GM19328 (cell line): Measurements from ENCODE around the gene IGFLR1.
A peak's percentile ranks its signal among the peaks of the same experiment; 100 is the strongest.
"Not testable (repeated sequence)": the region's sequence is repeated elsewhere in the genome, so short reads cannot be mapped to it uniquely, and the experiment has no call there.

Source experiments
- ATAC-seq: cut with Tn5 transposase; IDR thresholded peaks from one replicate; pipeline ENCODE4 v1.9.1; 2021; ENCODE audit warnings: mild to moderate bottlenecking, moderate library complexity; ENCODE audit not compliant: unreplicated experiment

The IGFLR1 gene

DNA sequence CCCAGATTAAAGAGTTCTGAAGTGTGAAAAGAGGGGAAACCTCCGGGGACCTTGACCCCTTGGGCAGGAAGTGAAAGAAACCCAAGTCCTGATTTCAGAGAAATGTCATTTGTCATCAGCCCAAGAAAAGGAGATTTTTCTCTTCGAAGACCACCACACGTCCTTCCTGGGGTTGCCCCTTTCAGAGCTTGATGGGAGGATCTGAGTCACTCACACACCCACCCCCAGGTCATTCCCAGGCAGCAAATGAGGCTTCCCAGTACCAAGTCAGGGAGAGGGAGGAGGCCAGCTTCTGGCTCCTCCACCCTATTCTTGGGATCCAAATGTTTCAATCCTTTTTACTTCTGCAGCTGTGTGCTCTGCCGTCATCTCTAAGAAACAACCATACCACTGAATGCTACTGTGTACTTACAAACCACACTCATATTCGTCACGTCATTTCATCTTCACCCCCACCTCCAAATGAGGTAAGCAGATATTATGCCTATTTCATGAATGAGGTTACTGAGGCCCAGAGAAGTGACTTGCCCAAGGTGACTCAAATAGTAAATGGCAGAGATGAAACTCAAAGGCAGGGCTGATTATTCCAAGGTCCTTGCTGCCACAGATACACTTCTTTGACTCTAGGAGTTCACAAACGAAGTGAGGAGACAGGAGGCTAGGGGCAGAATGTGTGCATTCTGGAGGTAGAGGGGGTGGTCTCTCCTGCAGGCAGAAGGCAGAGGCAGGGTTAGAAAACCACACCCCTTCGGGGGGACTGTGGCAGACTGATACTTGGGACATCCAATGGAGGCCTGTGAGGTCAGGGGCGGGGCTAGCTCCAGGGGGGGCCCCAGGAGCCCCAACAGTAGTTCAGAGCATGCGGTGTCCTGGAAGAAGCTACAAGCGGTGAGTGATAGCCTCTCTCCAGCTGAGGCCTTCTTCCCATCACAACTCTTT, 29.4 kb downstream of the IGFLR1 start:
- ATAC-seq = no peak

DNA sequence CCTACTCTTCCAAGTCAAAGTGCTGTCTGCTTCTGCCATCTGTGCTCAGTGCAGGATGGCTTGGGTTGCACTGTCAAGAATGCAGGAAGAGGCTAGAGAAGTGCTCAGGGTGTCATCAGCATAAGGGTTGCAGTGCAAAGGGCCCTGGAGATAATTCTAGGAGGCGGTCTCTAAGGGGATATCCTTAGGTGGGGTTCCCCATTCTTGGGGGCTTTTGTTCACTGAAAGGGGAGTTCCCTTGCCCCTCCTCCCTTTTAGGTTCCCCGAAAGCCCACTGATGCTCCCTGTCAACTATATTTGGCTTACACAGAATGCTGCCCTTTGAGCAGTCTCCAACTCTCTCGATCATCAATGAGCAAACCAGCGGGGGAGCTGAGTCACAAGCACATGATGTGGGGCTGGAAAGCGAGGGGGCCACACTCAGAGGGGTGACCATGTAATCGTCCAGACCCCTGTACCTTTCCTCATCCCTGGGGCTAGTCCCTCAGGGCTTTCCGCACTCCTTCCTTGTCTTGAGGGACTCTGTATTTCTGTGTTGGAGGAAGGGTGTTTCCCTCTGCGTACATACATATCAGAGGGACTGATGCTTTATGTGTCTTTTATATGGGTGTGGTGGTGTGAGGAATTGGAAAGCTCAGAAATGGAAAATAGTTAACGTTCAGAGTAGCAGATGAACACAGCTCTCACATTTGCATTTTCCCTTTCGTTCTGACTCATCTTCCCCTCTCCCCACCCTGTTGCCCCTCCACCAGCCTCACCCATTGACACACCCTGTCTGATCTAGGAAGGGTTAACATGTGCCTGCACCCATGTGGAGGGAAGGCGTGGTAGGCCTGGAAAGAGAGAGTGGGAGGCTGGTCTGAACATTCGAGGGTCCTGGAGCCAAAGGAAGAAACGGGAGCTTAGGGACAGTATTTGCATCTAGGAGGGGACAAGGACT, 31.2 kb downstream of the IGFLR1 start:
- ATAC-seq = no peak

DNA sequence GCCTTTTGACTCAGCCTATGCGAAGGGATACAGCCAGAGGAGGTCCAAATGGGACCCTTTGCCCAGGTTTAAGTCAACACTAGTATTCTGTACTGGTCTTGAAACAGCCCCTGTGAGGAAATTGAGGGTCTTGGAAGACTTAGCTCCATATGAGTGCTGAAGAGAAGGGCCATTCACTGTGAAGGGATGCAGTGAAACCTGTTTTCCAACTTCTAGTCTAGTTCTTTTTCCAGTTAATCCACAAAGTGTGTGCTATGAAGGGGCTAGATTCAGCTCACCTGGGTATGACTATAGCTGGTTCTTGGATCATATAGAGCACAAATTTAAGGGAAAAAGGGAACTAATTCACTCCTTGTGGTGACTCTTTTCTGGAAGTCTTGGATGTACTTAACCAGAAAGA, 33.9 kb downstream of the IGFLR1 start:
- no peak for ATAC-seq

DNA sequence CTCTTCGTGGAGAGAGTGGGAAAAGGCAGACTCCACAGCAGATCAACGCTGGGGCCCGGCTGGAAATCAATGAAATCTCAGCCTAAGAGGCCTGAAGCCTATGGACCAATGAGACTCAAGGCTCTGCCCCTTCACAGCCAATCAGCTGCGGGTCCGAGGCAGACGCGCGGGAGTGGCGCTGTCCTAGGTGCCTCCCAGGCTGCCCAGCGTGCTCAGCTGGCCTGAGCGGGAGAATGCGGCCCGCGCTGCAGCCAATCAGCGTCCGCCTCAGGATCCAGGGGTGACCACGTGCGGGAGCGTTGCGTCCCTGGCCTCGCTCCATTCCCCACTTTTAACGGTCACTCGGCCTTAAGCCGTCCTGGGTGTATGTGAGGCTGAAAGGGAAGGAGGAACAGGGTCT, 38.0 kb downstream of the IGFLR1 start, which contains the start of gene ZBTB32:
Gene ZBTB32 (plus strand): TSS at position 341 of the 400 bp plus-strand sequence. CDS start 10,069 bp downstream, outside the sequence.
- no peak for ATAC-seq

DNA sequence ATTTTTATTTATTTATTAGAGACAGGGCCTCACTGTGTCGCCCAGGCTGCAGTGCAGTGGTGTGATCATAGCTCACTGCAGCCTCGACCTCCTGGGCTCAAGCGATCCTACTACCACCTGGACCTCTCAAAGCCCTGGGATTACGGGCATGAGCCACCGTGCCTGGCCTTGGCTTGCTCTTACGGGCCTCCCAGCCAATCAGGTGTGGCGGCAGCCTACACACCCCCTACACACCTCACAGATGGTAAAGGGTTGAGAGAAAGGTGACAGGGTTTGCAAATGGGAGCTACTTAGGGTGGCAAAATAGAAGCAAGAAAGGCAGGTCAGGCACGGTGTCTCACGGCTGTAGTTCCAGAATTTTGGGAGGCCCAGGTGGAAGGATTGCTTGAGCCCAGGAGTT, 38.9 kb downstream of the IGFLR1 start:
- ATAC-seq = no peak

DNA sequence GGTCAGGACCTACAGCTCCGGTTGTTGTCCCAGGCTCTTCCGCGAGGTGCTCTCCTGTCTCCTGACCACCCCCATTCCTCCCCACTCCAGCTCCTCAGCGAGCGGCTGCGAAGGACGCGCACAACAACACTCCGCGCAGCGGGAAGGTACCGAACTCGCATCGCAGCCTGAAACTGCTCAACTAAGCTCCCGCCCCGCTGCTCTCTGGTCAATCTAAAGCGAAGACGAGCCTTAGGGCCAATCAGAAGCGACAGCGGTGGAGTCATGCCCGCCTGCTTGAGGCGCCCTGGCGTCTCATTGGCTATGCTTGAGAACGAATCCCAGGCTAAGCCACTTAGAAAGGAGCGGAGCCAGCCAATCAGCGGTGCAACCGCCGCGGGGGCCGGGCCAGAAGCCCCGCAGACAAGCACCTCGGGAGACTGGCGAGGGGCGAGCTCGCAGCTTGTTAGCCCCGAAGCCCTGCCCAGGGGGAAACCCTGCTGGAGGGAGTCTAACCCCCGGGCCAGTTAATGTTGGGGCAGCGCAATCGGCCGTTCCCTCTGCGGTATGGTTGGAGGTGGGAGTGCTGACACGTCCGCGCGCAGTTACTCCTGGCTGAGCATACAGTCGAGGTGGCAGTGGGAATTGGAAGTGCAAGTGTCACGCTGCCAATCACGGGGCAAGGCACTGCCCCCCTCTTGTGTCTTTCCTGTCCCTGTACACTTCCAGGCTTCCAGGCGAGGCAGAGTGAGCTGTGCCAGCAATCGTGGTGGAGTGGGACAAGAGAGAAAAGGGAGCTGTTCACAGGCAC, 39.8 kb downstream of the IGFLR1 start:
- ATAC-seq = peak; percentile 94

DNA sequence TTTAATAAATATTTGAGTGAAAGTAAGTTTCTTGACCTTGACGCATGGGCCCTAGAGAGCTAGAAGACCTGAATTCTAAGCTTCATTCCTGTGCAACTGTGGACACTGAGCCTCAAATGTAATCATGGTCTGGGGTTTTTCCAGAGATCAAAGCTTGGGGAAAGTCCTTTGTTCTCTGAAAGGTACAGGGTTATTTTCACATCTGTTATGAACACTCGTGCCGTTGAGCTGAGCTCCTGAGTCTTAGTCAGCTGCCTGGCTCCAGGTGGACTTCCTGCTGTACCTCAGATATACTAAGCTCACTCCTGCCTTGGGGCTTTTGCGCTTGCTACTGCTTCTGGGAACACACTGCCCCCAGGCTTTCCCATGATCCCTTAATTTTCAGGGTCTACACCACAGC, 45.4 kb downstream of the IGFLR1 start:
- ATAC-seq = no peak

DNA sequence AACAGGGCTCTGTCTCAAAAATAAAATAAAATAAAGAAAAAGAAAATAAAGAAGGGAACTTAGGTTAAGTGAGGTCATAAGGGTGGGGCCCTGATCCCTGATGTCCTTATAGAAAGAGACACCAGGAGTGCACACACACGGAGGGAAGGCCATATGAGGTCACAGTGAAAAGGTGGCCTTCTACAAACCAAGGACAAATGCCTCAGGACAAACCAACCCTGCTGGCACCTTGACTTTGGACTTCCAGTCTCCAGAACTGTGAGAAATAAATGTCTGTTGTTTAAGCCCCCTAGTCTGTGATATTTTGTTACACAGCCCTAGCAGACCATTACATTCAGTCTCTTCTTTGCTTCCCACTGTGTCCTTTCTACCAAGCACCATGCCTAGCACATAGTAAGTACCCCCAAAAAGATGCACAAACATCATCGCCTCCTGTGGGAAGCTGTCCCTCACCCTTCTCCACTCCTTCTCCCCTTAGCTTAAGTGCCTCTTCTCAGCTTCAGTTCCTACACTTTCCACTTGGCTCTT, 46.3 kb downstream of the IGFLR1 start:
- no peak for ATAC-seq

DNA sequence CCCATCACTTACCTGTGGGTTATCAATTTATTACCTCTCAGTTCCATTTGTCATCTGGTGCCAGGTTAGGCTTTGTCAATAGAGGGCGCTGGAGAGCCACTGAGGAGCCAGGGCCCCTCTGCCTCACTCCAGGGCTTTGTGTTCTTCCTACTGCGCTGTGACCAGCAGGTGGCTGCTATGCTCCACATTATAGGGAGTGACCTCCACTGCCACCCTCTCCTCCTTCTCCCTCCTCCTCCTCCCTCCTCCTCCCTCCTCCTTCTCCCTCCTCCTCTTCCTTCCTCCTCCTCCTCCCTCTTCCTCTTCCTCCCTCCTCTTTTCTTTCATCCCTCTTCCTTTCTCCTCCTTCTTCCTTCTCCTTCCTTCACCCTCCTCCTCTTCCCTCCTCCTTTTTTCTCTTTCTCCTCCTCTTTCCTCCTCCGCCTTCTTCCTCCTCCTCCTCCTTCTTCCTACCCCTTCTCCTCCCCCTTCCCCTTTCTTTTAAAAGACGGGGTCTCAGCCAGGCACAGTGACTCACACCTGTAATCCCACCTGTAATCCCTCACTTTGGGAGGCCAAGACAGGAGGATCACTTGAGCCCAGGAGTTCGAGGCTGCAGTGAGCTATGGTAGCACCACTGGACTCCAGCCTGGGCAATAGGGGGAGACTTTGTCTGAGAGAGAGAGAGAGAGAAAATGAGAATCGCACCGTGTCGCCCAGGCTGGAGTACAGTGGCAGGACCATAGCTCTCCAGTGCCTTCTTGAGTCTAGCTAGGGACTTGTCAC, 48.2 kb downstream of the IGFLR1 start:
- ATAC-seq = peak; percentile 62

DNA sequence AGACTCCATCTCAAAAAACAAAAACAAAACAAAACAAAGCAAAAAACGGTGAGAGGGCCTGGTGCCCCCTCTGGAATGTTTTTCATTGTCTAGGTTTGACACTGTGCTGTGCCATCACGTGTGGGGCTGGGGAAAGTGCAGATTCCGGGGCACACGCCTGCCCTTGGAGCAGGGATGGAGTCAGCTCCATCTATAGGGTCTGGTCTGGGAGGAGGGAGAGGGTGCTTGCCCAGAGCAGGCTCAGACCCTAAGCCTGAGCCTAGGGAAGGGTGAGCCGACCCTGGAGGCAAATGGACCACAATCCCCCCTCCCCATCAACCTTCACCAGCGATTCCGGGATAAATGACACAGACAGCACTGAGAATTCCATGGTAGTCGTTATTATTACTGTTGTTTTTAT, 48.8 kb downstream of the IGFLR1 start:
- no peak for ATAC-seq

DNA sequence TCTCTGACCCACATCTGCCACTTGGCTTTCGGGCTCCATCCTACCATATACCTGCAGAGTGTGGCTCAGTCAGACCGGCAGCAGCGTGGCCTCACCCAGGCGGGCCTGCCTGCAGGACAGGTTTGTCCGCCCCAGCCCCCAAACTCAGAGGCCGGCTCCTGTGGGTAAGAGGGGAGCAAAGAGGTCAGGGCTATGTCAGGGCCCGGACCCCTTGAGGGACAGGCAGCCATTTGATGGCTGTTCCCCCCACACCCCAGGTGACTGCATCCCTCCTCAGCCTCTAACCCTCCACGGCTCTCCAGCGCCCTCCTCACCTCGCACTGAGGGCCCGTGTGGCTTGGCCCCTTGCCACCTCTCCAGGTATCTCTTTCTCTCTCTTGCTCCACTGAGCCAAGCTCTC, 50.2 kb downstream of the IGFLR1 start:
- ATAC-seq = no peak

DNA sequence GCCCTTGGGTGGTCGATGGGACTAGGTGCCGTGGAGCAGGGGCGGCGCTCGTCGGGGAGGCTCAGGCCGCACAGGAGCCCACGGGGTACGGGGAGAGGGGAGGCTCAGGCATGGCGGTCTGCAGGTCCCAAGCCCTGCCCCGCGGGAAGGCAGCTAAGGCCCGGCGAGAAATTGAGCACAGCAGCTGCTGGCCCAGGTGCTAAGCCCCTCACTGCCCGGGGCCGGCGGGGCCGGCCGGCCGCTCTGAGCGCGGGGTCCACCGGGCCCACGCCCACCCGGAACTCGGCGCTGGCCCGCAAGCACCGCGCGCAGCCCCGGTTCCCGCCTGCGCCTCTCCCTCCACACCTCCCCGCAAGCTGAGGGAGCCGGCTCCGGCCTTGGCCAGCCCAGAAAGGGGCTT, 51.1 kb downstream of the IGFLR1 start:
- not testable (repeated sequence) for ATAC-seq

DNA sequence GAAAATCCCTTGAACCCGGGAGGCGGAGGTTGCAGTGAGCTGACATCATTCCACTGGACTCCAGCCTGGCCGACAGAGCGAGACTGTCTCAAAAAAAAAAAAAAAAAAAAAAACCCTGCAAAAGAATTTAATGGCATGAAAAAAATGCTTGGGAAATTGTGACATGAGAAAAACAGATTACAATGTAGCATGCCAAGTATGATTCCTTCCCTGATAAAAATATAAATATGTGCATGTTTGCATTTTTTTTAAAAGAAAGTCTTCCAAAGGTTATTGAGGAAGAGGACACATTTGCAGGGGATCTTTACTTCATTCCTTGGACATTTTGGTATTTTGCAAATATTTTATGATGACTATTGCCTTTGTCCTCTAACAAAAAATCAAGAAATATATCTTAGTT, 52.4 kb downstream of the IGFLR1 start:
- ATAC-seq = no peak
